B cell (primary cell): ENCODE measurements around the gene SLC16A12. TPM values are rescaled to one million over a fixed set of nuclear protein-coding genes. Genes with fewer than 3 reads are reported as not detected.

ENCODE experiments used
- ATAC-seq: fragments of 200-7000 bp; cut with Tn5 transposase; one replicate; pipeline ENCODE4 v1.10.0; 2021; ENCODE audit warnings: low read depth, mild to moderate bottlenecking, moderate number of reproducible peaks, moderate library complexity
- CTCF ChIA-PET: fragments of 350-600 bp; sonication (Branson Sonifier 250); formaldehyde crosslinking; loops from one replicate; lab custom pipeline; 2021; ENCODE audit warnings: antibody characterized with exemption, inconsistent platforms; lab: Charles Lee
- POLR2A ChIA-PET: fragments of 350-600 bp; sonication (Branson Sonifier 250); formaldehyde crosslinking; loops from one replicate; lab custom pipeline; 2021; ENCODE audit warnings: antibody characterized with exemption; lab: Charles Lee
- DNase-seq: peaks from one replicate; pipeline ENCODE4 v3.0.0; 2013
- H2AFZ ChIP-seq: 2 replicates; pipeline ENCODE4 v1.6.1; 2012; ENCODE audit warnings: mild to moderate bottlenecking, low read depth, low read length; ENCODE audit not compliant: insufficient read depth, poor library complexity, severe bottlenecking
- H3K27ac ChIP-seq, 2 donors: 1 replicate in 1 of 2; 2 replicates in 1 of 2; pipeline ENCODE4 v1.5.1; 2012 to 2013; ENCODE audit warnings: low read length in 2 of 2, mild to moderate bottlenecking in 2 of 2, moderate library complexity in 1 of 2
- H3K27me3 ChIP-seq, 4 experiments: fragments of 200-600 bp in 1 of 4; sonication (generic) in 1 of 4; replicated peaks in 1 of 4; 1 replicate in 2 of 4; 2 replicates in 2 of 4; pipeline versions ENCODE4 v1.6.1 to v1.7.0; 2013 to 2016; ENCODE audit warnings: low read length in 3 of 4, mild to moderate bottlenecking in 2 of 4, mixed read lengths in 1 of 4, moderate library complexity in 1 of 4; ENCODE audit not compliant: insufficient read depth in 4 of 4, control insufficient read depth in 3 of 4; ENCODE audit errors: control extremely low read depth in 1 of 4
- H3K36me3 ChIP-seq, 2 experiments: replicated peaks in 1 of 2; 1 replicate in 1 of 2; 2 replicates in 1 of 2; pipeline versions ENCODE4 v1.6.1 to v1.7.1; 2013; ENCODE audit warnings: low read length in 1 of 2; ENCODE audit not compliant: insufficient read depth in 2 of 2, control insufficient read depth in 1 of 2; ENCODE audit errors: control extremely low read depth in 1 of 2, extremely low read depth in 1 of 2
- H3K4me1 ChIP-seq, 2 donors: fragments of 200-600 bp in 1 of 2; sonication (generic) in 1 of 2; 1 replicate in 1 of 2; 2 replicates in 1 of 2; pipeline versions ENCODE4 v1.5.1 to v1.6.1; 2013 to 2017; ENCODE audit warnings: low read length in 2 of 2; ENCODE audit not compliant: control insufficient read depth in 2 of 2, insufficient read depth in 2 of 2
- H3K4me2 ChIP-seq: replicated peaks from 2 replicates; pipeline ENCODE3; 2012; ENCODE audit warnings: mild to moderate bottlenecking, low read depth, low read length; ENCODE audit not compliant: poor library complexity, severe bottlenecking
- H3K4me3 ChIP-seq, 5 experiments: fragments of 200-600 bp in 1 of 5; sonication (generic) in 1 of 5; 1 replicate in 3 of 5; 2 replicates in 2 of 5; pipeline versions ENCODE4 v1.5.1 to v1.7.0; 2011 to 2016; ENCODE audit warnings: low read length in 4 of 5, mild to moderate bottlenecking in 4 of 5, low read depth in 2 of 5, control low read depth in 1 of 5, moderate library complexity in 1 of 5; ENCODE audit not compliant: insufficient read depth in 1 of 5; ENCODE audit errors: control extremely low read depth in 1 of 5, extremely low read depth in 1 of 5
- H3K79me2 ChIP-seq: fragments of 200-600 bp; sonication (generic); one replicate; pipeline ENCODE4 v1.6.0; 2016; ENCODE audit warnings: low read length; ENCODE audit not compliant: control insufficient read depth, insufficient read depth
- H3K9ac ChIP-seq: fragments of 200-600 bp; sonication (generic); 2 replicates; pipeline ENCODE4 v1.6.1; 2017; ENCODE audit warnings: mild to moderate bottlenecking, low read length, moderate library complexity
- H3K9me3 ChIP-seq, 3 donors: one replicate each; pipeline versions ENCODE4 v1.6.1 to v1.7.1; 2013; ENCODE audit warnings: low read length in 2 of 3; ENCODE audit not compliant: control insufficient read depth in 2 of 3, insufficient read depth in 1 of 3; ENCODE audit errors: control extremely low read depth in 1 of 3
- H4K20me1 ChIP-seq: 2 replicates; pipeline ENCODE4 v1.6.0; 2012; ENCODE audit warnings: mild to moderate bottlenecking, low read length; ENCODE audit not compliant: insufficient read depth, control insufficient read depth, poor library complexity, severe bottlenecking
- H3K27ac Mint-ChIP-seq: one replicate; pipeline ENCODE4 v1.8.0; 2021; ENCODE audit warnings: mixed read lengths
- H3K27me3 Mint-ChIP-seq: one replicate; pipeline ENCODE4 v1.8.0; 2021; ENCODE audit warnings: mixed read lengths
- H3K4me1 Mint-ChIP-seq: one replicate; pipeline ENCODE4 v1.8.0; 2021; ENCODE audit warnings: mixed read lengths
- H3K4me3 Mint-ChIP-seq: one replicate; pipeline ENCODE4 v1.8.0; 2021; ENCODE audit warnings: mixed read lengths
- H3K9me3 Mint-ChIP-seq: one replicate; pipeline ENCODE4 v1.8.0; 2022; ENCODE audit warnings: mixed read lengths; ENCODE audit not compliant: insufficient read depth
- CTCF ChIP-seq: fragments of 200-600 bp; IDR thresholded peaks from one replicate; pipeline ENCODE4 v1.8.0; 2022; ENCODE audit warnings: antibody characterized with exemption, mild to moderate bottlenecking
- EZH2 ChIP-seq: IDR thresholded peaks from 2 replicates; pipeline ENCODE4 v1.6.1; 2012; ENCODE audit warnings: borderline replicate concordance, low read depth, mild to moderate bottlenecking, moderate library complexity, low read length; ENCODE audit not compliant: insufficient read depth, poor library complexity, severe bottlenecking
- WGBS: methylation state at CpG from one replicate; pipeline ENCODE4 v1.1.5; 2013; ENCODE audit warnings: missing lambda C conversion rate; ENCODE audit not compliant: insufficient coverage; 5-methylcytosine and 5-hydroxymethylcytosine counted together
- intact Hi-C: fragments of 100-400 bp; cut with micrococcal nuclease; formaldehyde crosslinking; loops from one replicate; pipeline ENCODE4 v1.10.0; 2022
- polyA plus RNA-seq: library from polyadenylated mRNA; depleted of rRNA; stranded (reverse); fragments of >200 nt; gene quantifications from 2 replicates; pipeline ENCODE4 v1.2.3, GENCODE V29; 2012
- total RNA-seq, 2 donors: library from RNA; stranded (reverse); fragments of 120-200 nt in 1 of 2; gene quantifications; 1 replicate in 1 of 2; 2 replicates in 1 of 2; pipeline versions ENCODE4 v1.2.3 to v1.2.4, GENCODE V29; 2013 to 2022

SLC16A12 gene
- total and polyA plus RNA-seq, 2 donors (not counting 1 experiment from before 2014, with no cell fraction given): not detected

- Histone ChIP-seq H3K79me2 (peaks cover 31% of the 10 kb centered on the region), H3K9ac (no peak overlapping the region), H3K4me1 (peaks cover 16 to 31% of the 10 kb centered on the region in 2 donors), H3K36me3 (peaks cover 0 to 31% of the 10 kb centered on the region in 2 experiments), H3K27me3 (no peaks in the 10 kb centered on the region), H3K27ac (peak overlapping the region in 1 of 2 donors; percentile 40), H2AFZ (no peak overlapping the region), H3K4me2 (no peak overlapping the region), H3K9me3 (no peaks in the 10 kb centered on the region), H4K20me1 (peaks cover 18% of the 10 kb centered on the region), H3K4me3 (no peak overlapping the region)
- POLR2A ChIA-PET: no interaction called here
- H3K9me3 Mint-ChIP-seq: no peaks in the 10 kb centered on the region
- CTCF ChIA-PET: interaction anchor here (0.6 to 1.4 kb wide), 3 partner anchors 12 to 171 kb away, joined by 3 read pairs; no protein-coding TSS in a partner anchor
- no peak for ATAC-seq
- H3K27ac Mint-ChIP-seq: peak overlapping the region; percentile 38
- 94% methylated on average over 2 of the region's 2 CpGs for WGBS
- H3K27me3 Mint-ChIP-seq: no peaks in the 10 kb centered on the region
- intact Hi-C loops: no loop called here
- no peak for TF ChIP-seq CTCF
- no peak for DNase-seq
- H3K4me3 Mint-ChIP-seq: peak overlapping the region; percentile 12
- peaks cover 40% of the 10 kb centered on the region for H3K4me1 Mint-ChIP-seq
These were observed 114.3 kb downstream of the SLC16A12 start for GRCh38 chr10:89421018-89421476.

GRCh38 chr10:89419548-89419947, 115.8 kb downstream of the SLC16A12 start:
- peak overlapping the region; percentile 31 for H3K4me2 ChIP-seq
- peaks cover 24% of the 10 kb centered on the region for H4K20me1 ChIP-seq
- no peaks in the 10 kb centered on the region for H3K27me3 Mint-ChIP-seq
- no peaks in the 10 kb centered on the region for H3K9me3 ChIP-seq
- no peak overlapping the region for H3K9ac ChIP-seq
- peaks cover 46% of the 10 kb centered on the region for H3K79me2 ChIP-seq
- H3K4me3 ChIP-seq: no peak overlapping the region
- peak overlapping the region; percentile 57 for H3K27ac Mint-ChIP-seq
- ChIA-PET POLR2A (no interaction called here), CTCF (interaction anchor here (1.0 to 1.3 kb wide), 4 partner anchors 20 to 152 kb away, joined by 3 to 5 read pairs (median 4); partner anchors contain the start of gene IFIT1)
- no peak for TF ChIP-seq EZH2
- TF ChIP-seq CTCF: peak; percentile 79
- WGBS: no CpG with 5 or more reads among the region's 3 CpGs
- peak overlapping the region; percentile 46 for H3K4me3 Mint-ChIP-seq
- H2AFZ ChIP-seq: no peak overlapping the region
- DNase-seq (peak; percentile 69), ATAC-seq (no peak)
- H3K27me3 ChIP-seq: no peaks in the 10 kb centered on the region
- H3K9me3 Mint-ChIP-seq: no peaks in the 10 kb centered on the region
- H3K36me3 ChIP-seq: peaks cover 0 to 33% of the 10 kb centered on the region in 2 experiments
- H3K4me1 Mint-ChIP-seq: peaks cover 46% of the 10 kb centered on the region
- intact Hi-C loops: loop anchor here (10.0 kb wide), 2 partner anchors 335 to 1995 kb away; partner anchors contain the start of gene HECTD2
- peaks cover 24 to 37% of the 10 kb centered on the region in 2 donors for H3K4me1 ChIP-seq
- H3K27ac ChIP-seq: peak overlapping the region in 1 of 2 donors; percentile 10
